ENCODE measurements around the gene KIRREL3.

The KIRREL3 gene

GRCh38 chr11:126861796-126862459 is 138.6 kb downstream of the KIRREL3 start:
- no peak for TF ChIP-seq CTCF (conservative IDR thresholded peaks at IDR 0.05)
- H3K27ac ChIP-seq = no peak overlapping the region

- no peak for TF ChIP-seq CTCF (conservative IDR thresholded peaks at IDR 0.05)
- no peak overlapping the region for H3K27ac ChIP-seq
Observed at GRCh38 chr11:126857860-126858808, 142.4 kb downstream of the KIRREL3 start.

DNA sequence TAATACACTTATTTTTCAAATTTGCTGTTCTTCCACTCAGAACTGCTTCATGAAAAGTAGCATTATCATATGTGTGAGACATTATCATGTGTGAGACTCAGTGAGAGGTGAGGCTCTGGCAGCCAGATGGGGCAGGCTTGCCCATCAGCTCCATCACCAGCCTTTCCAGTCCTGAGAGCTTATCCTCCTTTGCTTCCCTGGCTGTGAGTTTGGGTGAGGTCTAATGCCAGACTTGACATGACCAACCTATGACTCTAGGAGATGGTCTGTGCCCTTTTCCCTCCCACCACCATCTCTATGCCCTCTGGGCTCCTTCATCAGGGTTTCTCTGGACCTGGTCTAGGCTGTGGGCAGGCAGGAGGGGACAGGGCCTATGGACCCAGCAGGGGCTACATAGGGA is 145.0 kb downstream of the KIRREL3 start:
- TF ChIP-seq CTCF (conservative IDR thresholded peaks at IDR 0.05) = no peak
- H3K27ac ChIP-seq = no peak overlapping the region

GRCh38 chr11:126853732-126854131 is 146.8 kb downstream of the KIRREL3 start:
- TF ChIP-seq CTCF (conservative IDR thresholded peaks at IDR 0.05) = no peak
- no peak overlapping the region for H3K27ac ChIP-seq

DNA sequence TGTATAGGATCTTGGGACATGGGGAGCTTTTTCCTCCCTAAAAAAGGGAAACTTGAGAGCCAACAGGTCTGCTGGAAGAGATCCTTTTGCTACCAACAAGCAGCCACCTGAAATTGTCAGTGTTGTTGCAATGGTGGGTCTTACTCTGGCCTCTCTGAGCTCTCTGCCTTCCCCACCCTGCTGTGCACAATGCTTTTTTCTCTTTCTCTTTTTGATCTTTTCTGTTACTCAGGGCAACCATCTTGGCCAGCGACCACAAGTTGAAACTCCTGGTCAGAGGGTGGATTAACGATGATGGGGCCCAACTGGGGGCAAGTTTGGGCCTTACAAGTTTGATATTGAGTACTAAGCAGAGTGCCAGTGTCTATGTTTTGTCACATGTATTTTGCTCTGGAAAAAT is 155.8 kb downstream of the KIRREL3 start:
- no peak for TF ChIP-seq CTCF (conservative IDR thresholded peaks at IDR 0.05)
- H3K27ac ChIP-seq = no peak overlapping the region

DNA sequence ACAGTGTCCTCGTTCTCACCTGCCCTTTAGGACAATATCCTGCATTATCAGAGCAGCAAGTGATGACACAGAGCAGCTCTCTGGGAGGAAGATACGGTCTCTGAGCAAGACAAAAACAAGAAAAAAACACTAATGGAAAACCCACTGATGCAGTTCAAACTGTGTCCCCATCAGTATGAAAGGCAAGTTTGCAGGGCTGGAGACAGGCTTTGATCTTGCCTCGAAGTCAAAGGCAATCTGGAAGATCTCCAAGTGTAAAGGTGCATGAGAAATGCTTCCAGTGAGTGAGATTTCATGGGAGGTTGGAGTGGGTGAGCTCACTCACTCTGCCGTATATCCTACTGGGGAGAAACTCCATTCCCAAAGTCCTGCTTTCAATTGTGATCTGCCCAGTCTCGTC is 157.5 kb downstream of the KIRREL3 start:
- TF ChIP-seq CTCF (conservative IDR thresholded peaks at IDR 0.05) = no peak
- H3K27ac ChIP-seq = no peak overlapping the region

GRCh38 chr11:126841999-126842398 is 158.6 kb downstream of the KIRREL3 start:
- TF ChIP-seq CTCF (conservative IDR thresholded peaks at IDR 0.05) = no peak
- H3K27ac ChIP-seq = no peak overlapping the region
